GM23338 (cell line): Measurements from ENCODE around the gene MCM9.

Experiments
- CREB1 ChIP-seq: fragments of 250-450 bp; sonication (Bioruptor Pico); IDR thresholded peaks from 2 replicates; pipeline ENCODE4 v1.5.0; 2020; ENCODE audit warnings: low read depth, mild to moderate bottlenecking, moderate library complexity
- EZH2 ChIP-seq: fragments of 200-600 bp; sonication (generic); IDR thresholded peaks from one replicate; pipeline ENCODE4 v1.8.0; 2017; ENCODE audit warnings: antibody characterized with exemption, mild to moderate bottlenecking, low read depth; ENCODE audit not compliant: unreplicated experiment
- EZH2phosphoT487 ChIP-seq: fragments of 200-600 bp; sonication (generic); IDR thresholded peaks from one replicate; pipeline ENCODE4 v1.8.1; 2018; ENCODE audit warnings: antibody characterized with exemption; ENCODE audit not compliant: unreplicated experiment
- JUNB ChIP-seq: IDR thresholded peaks from one replicate; pipeline ENCODE4 v1.6.1; 2016; ENCODE audit warnings: antibody characterized with exemption; ENCODE audit not compliant: unreplicated experiment
- NANOG ChIP-seq: IDR thresholded peaks from 2 replicates; pipeline ENCODE4 v1.6.1; 2016; ENCODE audit warnings: antibody characterized with exemption, borderline replicate concordance
- POLR2AphosphoS5 ChIP-seq: IDR thresholded peaks from 2 replicates; pipeline ENCODE4 v1.6.1; 2016; ENCODE audit warnings: antibody characterized with exemption, low read depth
- ZNF331 ChIP-seq: fragments of 250-450 bp; sonication (Bioruptor Pico); IDR thresholded peaks from 2 replicates; pipeline ENCODE4 v1.5.0; 2020; ENCODE audit warnings: low read depth, mild to moderate bottlenecking, moderate library complexity
- TF ChIP-seq, protein P1 (sequence below), 2 experiments: fragments of 200-600 bp in 1 of 2; sonication (generic) in 1 of 2; conservative IDR thresholded peaks; 2 replicates each; pipeline versions ENCODE4 v1.5.1 to v1.6.1; 2016 to 2017; ENCODE audit warnings: antibody characterized with exemption in 2 of 2, low read depth in 2 of 2, mild to moderate bottlenecking in 2 of 2, moderate library complexity in 1 of 2
- TF ChIP-seq, protein P2 (sequence below): IDR thresholded peaks from one replicate; pipeline ENCODE4 v1.6.1; 2018; ENCODE audit warnings: antibody characterized with exemption; ENCODE audit not compliant: unreplicated experiment
- TF ChIP-seq, protein P3 (sequence below): IDR thresholded peaks from 2 replicates; pipeline ENCODE4 v1.6.1; 2016; ENCODE audit warnings: antibody characterized with exemption
- TF ChIP-seq, protein P4 (sequence below): fragments of 250-450 bp; sonication (Bioruptor Pico); IDR thresholded peaks from 2 replicates; pipeline ENCODE4 v1.5.0; 2020; ENCODE audit warnings: mild to moderate bottlenecking, moderate library complexity

DNA sequence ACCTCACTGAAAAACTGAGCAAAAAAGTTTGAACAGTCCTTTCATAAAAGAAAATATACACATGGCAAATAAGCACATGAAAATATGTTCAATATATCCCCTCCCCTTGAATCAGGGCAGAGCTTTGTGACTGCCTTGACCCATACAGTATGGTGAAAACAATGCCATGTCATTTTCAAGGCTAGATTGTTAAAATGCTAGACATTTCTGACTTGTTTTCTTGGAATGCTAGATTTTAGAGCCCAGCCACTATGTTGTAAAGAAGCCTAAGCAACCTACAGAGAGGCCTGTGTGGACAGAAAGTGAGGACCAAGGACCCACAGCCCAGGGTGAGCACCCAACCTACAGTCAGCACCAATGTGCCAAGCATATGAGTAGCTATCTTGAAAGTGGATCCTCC lies 58.1 kb downstream of the MCM9 start:
- TF ChIP-seq, protein P1, sequence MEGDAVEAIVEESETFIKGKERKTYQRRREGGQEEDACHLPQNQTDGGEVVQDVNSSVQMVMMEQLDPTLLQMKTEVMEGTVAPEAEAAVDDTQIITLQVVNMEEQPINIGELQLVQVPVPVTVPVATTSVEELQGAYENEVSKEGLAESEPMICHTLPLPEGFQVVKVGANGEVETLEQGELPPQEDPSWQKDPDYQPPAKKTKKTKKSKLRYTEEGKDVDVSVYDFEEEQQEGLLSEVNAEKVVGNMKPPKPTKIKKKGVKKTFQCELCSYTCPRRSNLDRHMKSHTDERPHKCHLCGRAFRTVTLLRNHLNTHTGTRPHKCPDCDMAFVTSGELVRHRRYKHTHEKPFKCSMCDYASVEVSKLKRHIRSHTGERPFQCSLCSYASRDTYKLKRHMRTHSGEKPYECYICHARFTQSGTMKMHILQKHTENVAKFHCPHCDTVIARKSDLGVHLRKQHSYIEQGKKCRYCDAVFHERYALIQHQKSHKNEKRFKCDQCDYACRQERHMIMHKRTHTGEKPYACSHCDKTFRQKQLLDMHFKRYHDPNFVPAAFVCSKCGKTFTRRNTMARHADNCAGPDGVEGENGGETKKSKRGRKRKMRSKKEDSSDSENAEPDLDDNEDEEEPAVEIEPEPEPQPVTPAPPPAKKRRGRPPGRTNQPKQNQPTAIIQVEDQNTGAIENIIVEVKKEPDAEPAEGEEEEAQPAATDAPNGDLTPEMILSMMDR (conservative IDR thresholded peaks at IDR 0.05; ENCODE audit: low read depth in 2 of 2) = no peak
- TF ChIP-seq POLR2AphosphoS5 = no peak
- TF ChIP-seq EZH2phosphoT487 = no peak
- TF ChIP-seq, protein P2, sequence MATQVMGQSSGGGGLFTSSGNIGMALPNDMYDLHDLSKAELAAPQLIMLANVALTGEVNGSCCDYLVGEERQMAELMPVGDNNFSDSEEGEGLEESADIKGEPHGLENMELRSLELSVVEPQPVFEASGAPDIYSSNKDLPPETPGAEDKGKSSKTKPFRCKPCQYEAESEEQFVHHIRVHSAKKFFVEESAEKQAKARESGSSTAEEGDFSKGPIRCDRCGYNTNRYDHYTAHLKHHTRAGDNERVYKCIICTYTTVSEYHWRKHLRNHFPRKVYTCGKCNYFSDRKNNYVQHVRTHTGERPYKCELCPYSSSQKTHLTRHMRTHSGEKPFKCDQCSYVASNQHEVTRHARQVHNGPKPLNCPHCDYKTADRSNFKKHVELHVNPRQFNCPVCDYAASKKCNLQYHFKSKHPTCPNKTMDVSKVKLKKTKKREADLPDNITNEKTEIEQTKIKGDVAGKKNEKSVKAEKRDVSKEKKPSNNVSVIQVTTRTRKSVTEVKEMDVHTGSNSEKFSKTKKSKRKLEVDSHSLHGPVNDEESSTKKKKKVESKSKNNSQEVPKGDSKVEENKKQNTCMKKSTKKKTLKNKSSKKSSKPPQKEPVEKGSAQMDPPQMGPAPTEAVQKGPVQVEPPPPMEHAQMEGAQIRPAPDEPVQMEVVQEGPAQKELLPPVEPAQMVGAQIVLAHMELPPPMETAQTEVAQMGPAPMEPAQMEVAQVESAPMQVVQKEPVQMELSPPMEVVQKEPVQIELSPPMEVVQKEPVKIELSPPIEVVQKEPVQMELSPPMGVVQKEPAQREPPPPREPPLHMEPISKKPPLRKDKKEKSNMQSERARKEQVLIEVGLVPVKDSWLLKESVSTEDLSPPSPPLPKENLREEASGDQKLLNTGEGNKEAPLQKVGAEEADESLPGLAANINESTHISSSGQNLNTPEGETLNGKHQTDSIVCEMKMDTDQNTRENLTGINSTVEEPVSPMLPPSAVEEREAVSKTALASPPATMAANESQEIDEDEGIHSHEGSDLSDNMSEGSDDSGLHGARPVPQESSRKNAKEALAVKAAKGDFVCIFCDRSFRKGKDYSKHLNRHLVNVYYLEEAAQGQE = no peak
- TF ChIP-seq CREB1 (CRISPR knock-in tag) = no peak
- TF ChIP-seq EZH2 = no peak
- no peak for TF ChIP-seq ZNF331 (CRISPR knock-in tag)
- no peak for TF ChIP-seq JUNB
- no peak for TF ChIP-seq NANOG
- TF ChIP-seq, protein P3, sequence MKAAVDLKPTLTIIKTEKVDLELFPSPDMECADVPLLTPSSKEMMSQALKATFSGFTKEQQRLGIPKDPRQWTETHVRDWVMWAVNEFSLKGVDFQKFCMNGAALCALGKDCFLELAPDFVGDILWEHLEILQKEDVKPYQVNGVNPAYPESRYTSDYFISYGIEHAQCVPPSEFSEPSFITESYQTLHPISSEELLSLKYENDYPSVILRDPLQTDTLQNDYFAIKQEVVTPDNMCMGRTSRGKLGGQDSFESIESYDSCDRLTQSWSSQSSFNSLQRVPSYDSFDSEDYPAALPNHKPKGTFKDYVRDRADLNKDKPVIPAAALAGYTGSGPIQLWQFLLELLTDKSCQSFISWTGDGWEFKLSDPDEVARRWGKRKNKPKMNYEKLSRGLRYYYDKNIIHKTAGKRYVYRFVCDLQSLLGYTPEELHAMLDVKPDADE = no peak
- TF ChIP-seq, protein P4, sequence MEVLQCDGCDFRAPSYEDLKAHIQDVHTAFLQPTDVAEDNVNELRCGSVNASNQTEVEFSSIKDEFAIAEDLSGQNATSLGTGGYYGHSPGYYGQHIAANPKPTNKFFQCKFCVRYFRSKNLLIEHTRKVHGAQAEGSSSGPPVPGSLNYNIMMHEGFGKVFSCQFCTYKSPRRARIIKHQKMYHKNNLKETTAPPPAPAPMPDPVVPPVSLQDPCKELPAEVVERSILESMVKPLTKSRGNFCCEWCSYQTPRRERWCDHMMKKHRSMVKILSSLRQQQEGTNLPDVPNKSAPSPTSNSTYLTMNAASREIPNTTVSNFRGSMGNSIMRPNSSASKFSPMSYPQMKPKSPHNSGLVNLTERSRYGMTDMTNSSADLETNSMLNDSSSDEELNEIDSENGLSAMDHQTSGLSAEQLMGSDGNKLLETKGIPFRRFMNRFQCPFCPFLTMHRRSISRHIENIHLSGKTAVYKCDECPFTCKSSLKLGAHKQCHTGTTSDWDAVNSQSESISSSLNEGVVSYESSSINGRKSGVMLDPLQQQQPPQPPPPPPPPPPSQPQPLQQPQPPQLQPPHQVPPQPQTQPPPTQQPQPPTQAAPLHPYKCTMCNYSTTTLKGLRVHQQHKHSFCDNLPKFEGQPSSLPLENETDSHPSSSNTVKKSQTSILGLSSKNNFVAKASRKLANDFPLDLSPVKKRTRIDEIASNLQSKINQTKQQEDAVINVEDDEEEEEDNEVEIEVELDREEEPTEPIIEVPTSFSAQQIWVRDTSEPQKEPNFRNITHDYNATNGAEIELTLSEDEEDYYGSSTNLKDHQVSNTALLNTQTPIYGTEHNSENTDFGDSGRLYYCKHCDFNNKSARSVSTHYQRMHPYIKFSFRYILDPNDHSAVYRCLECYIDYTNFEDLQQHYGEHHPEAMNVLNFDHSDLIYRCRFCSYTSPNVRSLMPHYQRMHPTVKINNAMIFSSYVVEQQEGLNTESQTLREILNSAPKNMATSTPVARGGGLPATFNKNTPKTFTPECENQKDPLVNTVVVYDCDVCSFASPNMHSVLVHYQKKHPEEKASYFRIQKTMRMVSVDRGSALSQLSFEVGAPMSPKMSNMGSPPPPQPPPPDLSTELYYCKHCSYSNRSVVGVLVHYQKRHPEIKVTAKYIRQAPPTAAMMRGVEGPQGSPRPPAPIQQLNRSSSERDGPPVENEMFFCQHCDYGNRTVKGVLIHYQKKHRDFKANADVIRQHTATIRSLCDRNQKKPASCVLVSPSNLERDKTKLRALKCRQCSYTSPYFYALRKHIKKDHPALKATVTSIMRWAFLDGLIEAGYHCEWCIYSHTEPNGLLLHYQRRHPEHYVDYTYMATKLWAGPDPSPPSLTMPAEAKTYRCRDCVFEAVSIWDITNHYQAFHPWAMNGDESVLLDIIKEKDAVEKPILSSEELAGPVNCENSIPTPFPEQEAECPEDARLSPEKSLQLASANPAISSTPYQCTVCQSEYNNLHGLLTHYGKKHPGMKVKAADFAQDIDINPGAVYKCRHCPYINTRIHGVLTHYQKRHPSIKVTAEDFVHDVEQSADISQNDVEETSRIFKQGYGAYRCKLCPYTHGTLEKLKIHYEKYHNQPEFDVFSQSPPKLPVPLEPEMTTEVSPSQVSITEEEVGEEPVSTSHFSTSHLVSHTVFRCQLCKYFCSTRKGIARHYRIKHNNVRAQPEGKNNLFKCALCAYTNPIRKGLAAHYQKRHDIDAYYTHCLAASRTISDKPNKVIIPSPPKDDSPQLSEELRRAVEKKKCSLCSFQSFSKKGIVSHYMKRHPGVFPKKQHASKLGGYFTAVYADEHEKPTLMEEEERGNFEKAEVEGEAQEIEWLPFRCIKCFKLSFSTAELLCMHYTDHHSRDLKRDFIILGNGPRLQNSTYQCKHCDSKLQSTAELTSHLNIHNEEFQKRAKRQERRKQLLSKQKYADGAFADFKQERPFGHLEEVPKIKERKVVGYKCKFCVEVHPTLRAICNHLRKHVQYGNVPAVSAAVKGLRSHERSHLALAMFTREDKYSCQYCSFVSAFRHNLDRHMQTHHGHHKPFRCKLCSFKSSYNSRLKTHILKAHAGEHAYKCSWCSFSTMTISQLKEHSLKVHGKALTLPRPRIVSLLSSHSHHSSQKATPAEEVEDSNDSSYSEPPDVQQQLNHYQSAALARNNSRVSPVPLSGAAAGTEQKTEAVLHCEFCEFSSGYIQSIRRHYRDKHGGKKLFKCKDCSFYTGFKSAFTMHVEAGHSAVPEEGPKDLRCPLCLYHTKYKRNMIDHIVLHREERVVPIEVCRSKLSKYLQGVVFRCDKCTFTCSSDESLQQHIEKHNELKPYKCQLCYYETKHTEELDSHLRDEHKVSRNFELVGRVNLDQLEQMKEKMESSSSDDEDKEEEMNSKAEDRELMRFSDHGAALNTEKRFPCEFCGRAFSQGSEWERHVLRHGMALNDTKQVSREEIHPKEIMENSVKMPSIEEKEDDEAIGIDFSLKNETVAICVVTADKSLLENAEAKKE (CRISPR knock-in tag) = no peak
